ENCODE results near the gene ARSJ.

GRCh38 chr4:113893546-113893945 is 85.9 kb downstream of the ARSJ start:
- TF ChIP-seq CTCF (IDR thresholded peaks at IDR 0.05 in 8 of 11, conservative IDR thresholded peaks at IDR 0.05 in 3 of 11) (peak in 3 of 11 experiments; percentile 18 to 30 (median 24)), POLR2AphosphoS5 (IDR thresholded peaks at IDR 0.05) (no peak), POLR2A (IDR thresholded peaks at IDR 0.05) (no peak)

Measured in spleen (tissue), 7 donors.